Activated CD4-positive, alpha-beta T cell treated with anti-CD3 and anti-CD28 coated beads, Interleukin-2, amount 50 U/mL, for 4 hours (primary cell): ENCODE measurements around the gene PDGFA.
"Not testable (repeated sequence)": the region's sequence is repeated elsewhere in the genome, so short reads cannot be mapped to it uniquely, and the experiment has no call there.

Experiments used
- DNase-seq, 2 experiments: peaks; one replicate each; pipeline ENCODE4 v3.0.0-alpha.2; 2020

PDGFA gene

DNA sequence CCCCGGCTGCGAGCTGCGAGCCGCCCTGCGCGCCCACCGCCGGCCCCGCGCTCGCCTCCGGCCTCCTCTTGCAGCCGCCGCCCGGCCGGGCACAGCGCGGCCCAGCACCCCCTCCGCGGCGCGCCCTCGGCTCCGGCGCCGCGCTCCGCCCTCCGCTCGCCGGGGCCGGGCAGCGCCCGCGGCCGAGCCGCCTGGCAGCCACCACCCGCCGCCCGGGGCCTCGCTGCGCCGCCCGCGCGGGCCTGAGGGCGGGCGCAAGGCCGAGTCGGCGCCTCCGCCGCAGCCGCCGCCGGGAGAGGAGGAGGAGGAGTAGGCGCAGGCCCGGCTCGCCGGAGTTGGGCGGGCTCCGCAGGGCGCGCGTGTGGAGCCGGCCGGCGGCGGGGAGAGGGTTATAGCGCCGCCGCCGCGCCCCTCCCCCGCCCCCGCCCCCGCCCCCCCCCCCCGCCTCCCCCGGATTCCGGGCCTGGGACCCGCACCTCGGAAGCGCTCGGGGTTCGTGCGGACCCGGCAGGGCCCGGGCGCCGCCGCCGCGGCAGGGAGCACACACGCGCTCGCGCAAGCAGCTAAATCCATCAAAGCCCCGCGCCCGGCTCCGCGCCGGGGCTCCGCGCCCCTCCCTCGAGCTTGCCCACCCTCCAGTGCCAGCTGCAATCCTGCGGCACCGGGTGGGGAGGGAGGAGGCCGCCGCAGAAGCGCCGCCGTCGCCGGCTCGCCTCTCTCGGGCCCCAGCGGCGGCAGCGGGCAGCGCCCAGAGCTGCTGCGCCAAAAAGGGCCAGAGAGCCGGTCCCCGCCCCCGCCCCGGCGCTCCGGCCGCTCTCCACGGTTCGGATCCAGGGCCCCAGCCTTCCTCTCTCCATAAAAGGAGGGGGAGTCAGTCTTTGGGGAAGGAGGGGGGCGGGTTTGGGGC, at the start of gene PDGFA:
PDGFA (minus strand) TSS at position 363 of the 907 bp plus-strand sequence. CDS start 845 bp downstream, outside the sequence.
- DNase-seq = no peak

DNA sequence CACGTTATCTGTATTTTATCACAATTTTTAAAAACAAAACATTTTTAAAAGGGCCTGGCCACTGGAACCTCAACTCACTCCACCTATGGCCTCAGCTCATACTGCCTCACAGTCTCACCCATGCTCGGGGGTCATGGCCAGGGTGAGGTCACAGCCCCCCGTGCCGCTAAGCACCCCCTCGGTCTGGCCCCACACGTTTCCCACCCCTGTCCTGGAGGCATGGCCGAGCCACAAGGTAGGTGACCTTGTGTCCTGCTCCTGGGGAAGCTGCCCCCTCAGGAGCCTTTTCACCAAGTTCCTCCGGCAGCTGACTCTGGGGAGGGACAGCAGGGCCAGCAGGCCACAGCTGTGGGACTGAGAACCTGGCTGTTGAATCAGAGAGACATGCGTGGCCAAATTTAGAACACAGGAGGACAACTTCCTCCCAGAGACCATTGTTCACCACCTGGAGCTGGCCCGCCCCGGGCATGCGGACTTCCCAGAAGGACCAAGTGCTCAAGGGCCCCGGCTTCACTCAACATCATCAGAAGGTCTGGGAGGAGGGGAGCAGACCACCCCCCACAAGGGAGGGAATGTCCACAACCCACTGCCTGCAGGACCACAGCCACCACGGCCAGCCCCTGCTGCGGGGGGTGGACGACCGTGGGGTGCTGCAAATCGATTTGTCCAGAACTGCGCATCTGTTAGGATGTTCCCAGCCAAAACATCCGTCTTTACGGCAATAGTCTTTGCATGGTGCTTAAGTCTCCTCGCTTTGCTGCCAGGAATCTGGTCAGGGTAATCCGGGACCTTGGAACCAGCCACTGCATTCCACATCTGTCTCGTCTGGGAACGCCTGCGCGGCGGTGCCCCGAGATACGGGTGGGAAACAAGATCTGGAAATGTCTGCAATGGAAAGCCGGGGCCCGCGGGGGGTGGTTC, 48.6 kb upstream of the PDGFA start:
- DNase-seq = no peak

DNA sequence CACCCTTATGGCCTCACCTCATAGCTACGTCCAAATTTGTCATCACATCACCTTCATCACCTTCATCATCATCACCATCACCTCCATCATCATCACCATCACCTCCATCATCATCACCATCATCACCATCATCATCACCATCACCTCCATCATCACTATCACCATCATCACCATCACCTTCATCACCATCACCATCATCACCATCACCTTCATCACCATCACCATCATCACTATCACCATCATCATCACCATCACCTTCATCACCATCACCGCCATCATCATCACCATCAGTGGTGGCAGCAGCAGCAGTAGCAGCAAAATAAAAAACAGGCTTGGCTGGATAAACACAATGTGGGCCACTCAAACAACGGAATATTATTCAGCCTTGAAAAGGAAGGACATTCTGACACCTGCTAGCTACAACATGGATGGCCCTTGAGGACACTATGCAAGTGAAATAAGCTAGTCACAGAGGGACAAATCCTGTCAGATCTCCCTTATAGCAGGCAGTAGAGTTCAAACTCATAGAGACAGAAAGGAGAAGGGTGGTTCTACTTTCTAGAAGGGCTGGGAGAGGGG, 47.7 kb upstream of the PDGFA start:
- no peak for DNase-seq

DNA sequence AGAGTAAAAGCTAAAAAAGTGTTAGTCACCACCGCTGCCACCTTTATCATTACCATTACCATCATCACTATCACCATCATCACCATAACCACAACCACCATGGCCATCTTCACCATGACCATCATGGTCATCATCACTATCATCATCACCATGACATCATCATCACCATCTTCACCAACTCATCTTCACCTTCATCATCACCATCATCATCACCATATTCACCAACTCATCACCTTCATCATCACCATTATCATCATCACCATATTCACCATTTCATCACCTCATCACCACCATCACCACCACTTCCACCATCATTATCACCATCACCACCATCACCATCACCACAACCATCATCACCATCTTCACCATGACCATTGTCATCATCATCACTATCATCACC, 46.5 kb upstream of the PDGFA start:
- DNase-seq = no peak

DNA sequence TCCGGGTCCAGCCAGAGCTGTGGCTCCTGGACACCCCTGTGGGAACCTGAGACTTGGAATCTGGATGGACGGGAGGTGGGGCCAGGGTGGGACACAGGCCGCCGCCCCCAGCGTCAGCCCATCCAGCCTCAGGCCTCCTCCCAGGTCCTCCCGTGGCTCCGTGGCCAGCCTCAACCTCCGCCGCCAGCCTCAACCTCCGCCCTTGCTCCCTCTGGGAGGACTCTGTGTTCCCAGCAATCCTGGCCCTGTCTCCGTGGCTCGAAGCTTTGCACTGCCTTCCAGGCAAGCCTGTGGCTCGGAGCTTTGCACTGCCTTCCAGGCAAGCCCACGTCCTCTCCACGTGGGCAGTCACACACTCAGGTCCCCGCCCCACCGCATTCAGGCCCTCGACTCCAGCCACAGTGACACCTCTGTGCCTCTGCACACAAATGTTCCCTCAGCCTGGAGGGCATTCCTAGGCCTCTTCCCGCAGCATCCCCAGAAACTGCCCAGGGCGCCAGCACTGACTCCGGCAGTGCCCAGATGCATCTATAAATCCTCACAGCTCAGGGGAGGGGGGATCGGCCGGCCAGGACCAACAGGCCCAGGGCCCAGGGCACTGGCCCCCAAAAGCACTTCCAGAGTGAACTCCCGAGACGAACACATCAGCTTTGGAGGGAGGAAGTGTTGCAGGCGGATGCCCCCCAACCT, 44.7 kb upstream of the PDGFA start:
- DNase-seq = no peak

DNA sequence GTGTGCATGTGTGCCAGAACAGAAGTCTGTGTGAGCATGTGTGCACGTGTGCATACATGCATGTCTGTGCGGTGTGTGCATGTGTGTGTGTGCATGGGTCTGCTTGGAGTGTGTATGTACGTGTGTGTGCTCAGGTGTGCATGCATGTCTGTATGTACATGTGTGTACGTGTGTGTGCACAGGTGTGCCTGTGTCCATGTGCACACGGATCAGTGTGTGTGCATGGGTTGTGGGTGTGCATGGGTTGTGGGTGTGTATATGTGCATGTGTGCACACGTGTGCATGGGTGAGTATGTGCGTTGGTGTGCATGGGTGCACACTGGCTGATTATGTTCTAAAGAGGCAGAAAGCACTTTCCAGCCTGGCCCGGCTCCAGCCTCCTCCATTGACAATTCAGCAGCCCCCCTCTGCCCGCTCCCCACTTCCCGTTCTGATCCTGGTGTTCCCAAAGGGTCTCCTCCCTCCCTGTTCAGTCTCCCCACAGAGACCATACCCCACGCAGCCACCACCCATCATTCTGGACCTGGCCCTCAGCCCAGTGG, 44.1 kb upstream of the PDGFA start:
- DNase-seq = no peak

DNA sequence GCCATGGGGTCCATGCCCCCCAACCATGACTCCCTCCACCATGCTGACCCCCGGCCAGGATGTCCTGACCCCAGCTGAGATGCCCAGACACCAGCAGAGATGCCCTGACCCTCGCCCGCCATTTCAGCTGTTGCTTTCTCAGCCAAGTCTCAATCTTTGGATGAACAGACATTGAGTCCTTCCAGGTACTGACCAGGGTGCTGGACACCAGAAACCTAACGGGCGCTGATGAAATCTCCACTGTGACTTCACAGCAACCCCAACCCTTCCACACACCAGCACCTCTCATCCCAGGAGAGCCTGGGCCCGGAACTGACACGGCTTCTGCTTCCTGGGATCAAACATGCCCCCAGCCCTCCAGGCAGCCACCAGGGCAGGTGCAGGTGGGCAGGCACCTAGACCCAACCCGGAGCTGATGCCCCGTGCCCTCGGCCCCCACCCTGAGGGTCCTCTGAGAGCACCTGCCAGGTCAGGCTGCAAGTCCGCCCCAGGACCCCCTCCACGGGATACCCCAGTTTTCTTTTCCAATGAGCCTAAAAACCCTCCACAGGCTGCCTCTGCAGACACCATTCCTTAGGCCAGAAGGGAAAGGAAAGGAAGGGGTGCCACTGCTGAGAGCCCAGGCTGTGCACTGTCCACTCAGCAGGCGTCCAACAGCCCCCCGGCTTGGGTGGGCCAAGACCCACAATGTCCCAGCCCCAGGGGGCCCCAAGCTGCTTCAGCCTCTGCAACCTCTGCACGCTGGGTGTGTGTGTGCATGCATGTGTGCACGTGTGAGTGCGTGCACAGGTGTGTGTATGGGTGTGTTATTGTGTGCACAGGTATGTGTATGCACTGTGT, 43.4 kb upstream of the PDGFA start:
- no peak for DNase-seq

DNA sequence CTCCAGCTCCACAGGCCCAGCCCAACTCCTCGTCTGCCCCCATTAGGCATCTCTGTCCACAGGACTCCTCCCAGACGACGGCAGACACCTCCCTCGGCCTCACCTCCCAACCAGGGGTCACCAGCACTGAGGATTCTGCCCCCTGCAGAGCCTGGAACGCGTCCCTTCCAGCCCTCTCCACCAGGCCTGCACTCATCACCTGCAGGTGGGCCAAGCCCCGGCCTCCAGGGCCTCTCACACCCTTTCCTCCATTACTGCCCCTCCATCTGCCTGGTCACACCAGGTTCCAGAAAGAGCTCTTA, 42.7 kb upstream of the PDGFA start:
- no peak for DNase-seq

DNA sequence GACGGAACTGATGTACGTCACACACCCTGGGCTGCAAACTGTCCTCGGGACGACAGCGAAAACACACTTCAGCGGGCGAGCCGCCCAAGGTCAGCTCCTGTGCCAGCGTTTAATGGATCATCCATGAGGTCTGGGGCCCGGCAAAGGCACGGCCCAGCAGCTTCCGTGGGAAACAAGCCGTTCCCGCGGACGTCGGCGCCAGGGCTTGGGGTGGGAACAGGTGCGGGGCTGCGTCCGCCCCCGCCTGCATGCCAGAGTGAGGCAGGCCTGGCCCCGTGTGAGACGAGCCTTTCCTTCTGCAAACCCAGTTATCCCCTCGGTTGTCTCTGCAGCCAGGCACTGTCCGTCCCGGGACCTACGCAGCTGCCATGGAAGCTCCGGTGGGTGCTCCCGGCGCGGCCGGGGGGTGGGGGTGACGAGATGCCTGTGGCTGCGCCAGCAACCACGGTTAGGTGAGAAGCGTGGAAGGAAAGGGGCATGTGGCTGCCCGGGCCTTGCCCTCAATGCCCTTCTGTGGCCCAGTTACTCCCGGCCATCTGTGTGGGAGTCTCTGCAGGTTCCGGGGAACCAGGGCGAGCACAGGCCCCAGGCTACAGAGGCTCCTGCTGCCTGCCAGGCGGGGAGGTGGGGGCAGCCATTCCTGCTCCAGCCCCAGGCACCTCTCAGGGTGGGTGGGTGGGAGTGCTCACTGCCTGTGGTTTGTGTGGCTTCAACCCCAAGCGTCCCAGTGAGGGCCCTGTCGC, 42.2 kb upstream of the PDGFA start:
- DNase-seq = no peak

DNA sequence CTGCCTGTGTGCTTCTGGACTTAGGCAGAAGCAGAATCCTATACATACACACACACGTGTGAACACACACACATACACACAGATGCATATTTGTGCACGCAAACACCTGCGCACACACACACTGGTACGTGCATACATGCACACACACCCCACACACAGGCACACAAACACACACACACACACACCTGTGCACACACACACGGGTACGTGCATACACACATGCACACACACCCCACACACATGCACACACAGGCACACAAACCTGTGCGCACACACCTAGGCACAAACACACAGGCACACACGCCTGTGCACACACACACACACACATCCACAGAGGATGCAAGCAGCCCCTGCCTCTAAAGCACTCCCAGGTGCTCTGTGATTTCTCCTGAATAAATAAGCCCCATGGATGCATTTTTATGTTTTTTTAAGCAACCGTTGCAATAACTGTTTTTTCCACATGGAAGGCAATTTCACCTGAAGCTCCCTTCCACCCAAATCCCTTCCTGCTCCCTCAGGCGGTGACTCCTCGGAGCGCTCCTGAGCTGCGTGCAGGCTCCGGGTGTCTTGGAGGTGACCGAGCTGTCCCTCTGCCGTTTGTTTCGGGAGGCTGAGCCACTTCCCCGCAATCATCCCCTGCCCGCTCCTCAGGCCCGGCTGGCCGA, 41.5 kb upstream of the PDGFA start:
- DNase-seq = no peak

DNA sequence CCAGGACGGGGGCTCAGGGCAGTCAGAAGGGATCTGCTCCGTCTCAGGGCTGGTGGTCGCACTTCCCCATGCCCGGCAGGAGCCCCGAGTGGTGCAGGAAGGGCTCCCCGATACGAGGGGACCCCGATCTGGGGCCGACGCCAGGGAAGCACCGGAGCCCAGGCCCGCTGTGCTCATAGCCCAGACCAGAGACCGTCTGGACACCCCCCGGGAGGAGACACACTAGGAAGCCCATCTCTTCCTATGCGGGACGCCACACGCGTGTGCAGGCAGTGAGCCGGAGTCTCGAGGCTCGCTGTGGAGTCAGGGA, 39.7 kb upstream of the PDGFA start:
- no peak for DNase-seq

DNA sequence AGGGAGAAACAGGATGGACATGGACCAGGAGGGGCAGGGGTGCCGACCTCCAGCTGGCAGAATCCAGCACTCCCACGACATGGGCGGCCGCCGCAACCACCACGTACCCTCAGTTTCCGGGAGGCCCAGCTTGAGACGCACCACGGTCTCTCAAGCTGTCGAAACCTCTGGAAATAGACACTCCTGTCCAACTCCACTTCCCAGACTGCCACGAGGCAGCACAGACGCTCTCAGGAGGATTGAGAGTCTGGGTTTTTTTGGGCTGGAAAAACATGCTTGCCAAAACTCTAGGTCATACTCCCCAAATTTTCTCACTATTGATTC, 37.9 kb upstream of the PDGFA start:
- no peak for DNase-seq

DNA sequence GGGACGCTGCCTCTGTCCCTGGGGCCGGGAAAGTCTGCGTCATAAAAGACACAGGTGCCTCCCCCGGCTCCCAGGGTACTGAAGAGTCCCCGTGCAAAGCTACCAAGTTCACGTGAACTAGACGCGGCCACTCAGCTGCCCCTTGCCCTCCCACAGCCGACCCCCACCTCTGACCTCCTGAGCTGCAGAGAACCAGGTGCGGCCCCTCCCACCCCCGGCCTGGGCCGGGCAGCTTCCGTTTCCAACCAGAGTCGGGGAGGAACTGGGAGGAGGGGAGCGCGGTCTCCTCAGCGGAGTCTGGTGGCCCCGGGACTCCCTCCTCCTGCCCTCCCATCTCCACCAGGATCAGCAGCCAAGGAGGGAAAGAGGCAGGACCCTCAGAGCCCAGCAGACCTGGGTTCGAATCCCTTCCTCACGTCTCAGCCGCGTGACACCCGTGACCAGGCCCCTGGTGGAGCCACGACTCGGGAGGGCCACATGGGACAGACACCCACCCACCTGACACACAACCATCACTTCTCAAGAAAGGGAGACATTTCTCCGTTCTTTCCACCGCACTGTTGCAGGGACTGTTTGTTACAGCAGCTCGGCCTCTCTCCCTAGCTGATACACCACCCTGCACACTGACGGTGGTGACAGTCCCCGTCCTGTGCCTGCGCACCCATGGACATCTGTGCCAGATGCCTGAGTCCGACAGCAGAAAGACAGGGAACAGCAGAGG, 37.4 kb upstream of the PDGFA start:
- DNase-seq = no peak

DNA sequence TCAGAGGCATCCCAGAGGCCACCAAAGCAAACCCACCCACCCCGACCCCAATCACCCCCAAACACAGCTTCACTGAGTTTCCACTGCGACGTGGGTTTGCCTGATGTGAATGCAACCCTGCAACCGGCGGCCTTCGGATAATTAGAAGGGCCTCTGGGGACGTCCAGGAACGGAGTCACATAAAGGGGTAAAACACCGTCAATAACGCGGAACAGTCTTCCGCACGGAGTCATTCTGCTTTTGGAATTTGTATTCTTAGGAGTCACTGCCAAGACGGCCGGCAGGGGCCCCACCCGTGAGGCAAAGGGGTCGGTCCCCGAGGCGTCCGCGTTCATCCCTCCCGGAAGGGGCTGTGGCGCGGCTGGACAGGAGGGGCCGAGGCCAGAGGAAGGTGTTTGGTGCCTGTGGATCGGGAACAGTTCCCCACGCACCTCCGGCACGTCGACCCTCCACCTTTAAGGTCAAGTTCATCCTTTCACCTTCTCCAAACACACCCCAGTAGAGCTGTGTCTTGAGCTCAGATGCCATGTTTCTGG, 36.7 kb upstream of the PDGFA start:
- no peak for DNase-seq

DNA sequence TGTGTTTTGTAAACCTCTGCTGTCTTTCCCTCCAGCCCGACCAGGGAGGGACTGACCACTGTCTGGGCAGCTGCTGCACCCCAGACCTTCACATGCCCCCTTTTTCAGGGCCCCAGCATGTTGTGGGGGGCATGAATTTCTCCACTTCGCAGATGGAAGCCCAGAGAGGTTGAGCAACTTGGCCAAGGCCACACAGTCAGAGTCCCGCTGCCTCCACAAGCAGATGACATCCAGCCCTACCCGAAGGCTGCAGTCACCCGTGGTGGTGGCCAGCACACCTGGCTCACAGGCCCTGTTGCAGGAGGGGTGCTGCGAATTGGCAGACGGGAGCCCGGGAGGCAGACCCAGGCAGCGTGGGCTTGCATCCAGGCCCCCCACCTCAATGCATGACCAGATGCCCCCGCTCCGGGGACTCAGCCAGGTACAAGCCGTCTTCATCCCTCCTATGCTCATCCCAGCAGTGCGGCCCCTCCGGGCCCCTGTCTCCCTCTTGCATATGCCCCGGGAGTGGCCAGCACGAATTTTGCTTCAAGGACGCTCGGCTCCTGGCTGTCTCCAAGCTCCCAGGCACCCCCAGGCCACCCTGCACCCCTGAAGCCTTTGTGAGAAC, 36.0 kb upstream of the PDGFA start:
- DNase-seq = no peak

DNA sequence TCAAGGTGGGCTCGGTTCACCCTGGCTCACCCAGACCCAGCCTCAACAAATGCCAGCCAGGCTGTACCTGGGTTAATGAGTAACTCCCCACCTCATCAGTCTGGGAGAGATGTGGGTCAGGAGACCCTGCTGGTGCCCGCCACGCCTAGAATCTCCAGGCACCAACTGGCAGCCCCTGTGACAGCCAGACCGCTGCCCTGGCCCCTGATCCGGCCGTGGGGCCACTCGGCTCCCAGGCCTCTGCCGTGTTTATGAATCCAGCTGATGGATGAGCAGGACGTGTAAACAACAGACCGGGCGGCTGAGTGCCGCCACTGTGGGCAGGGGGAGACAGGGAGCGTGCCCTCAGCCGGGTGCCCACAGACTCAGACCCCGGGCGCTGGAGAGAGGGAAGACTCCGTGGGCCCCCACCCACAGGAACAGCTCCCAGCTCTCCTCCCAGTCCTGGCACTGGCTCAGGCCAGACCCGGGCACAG, 34.0 kb upstream of the PDGFA start:
- no peak for DNase-seq

DNA sequence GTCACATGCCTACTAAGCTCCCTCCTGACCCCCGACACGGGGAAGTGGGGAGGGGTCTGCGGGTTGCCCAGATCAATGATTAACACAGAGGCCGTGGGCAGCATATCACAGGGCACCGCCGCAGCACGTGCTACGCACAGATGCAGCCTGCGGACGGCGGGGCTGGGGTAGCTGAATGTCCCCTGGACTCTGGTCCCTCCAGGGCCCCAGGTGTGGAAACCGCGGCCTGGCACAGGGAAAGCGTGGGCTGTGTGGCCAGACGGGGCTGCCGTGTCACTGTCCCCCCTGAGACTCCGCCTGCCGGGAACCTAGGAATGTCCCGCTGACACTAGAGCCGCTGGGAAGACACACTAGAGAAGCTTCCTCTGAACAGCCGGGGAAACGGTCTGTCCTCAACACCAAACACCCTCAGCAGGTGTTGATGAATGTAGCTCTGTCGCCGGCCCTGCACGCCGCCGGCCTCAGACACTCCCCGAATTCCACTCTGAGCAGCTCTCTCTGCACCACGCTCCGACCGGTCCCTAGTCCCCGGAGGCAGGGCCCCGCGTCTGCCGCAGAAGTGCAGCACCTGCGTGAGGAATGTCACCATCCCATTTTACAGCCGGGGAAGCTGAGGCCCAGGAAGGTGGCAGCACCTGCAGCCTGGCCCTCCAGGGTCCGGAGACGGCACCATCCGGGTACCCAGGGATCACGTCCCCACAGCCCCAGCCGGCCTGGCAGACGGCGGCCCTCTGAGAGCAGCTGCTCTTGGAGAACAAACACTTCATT, 33.4 kb upstream of the PDGFA start:
- DNase-seq = no peak

DNA sequence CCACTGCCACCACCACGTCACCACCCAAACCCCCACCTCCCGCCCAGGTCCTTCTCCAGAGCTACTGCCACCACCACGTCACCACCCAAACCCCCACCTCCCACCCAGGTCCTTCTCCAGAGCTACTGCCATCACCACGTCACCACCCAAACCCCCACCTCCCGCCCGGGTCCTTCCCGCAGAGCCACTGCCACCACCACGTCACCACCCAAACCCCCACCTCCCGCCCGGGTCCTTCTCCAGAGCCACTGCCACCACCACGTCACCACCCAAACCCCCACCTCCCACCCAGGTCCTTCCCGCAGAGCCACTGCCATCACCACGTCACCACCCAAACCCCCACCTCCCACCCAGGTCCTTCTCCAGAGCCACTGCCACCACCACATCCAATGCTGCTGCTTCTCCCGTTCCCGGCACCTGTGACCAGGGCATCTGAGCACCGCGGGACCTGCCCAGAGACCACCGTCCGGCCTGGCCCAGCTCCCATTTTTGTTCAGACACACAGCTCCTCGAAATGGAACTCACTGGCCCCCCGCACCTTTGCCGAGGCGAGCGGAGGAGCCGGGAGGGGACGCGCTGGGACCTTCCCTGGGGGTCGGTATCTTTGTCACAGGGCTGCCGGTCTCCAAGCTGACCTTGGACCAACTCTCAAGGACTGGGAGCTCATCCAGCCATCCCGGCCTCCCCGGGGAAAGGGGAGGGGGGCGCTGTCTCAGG, 32.7 kb upstream of the PDGFA start:
- DNase-seq = not testable (repeated sequence)
